ENCODE results near the gene MR1.

- TF ChIP-seq POLR2A (IDR thresholded peaks at IDR 0.05) (no peak), EP300 (IDR thresholded peaks at IDR 0.05) (no peak), CTCF (IDR thresholded peaks at IDR 0.05) (no peak)
These were observed 22.2 kb upstream of the MR1 start for GRCh38 chr1:181011301-181012202.

Measured in stomach (tissue), 4 donors.